Right lobe of liver (tissue), 4 donors: ENCODE measurements around the gene ITGB1.

Source experiments
- POLR2A ChIP-seq: fragments of 450-650 bp; IDR thresholded peaks from one replicate; pipeline ENCODE4 v1.6.1; 2017; ENCODE audit warnings: antibody characterized with exemption, mild to moderate bottlenecking
- TF ChIP-seq, protein P1 (sequence below), 4 donors: fragments of 200-600 bp in 3 of 4; fragments of 450-650 bp in 1 of 4; IDR thresholded peaks; one replicate each; pipeline versions ENCODE4 v1.5.1 to v1.8.0; 2016 to 2022; ENCODE audit warnings: antibody characterized with exemption in 4 of 4, mild to moderate bottlenecking in 2 of 4
- donor health status: DM: no; HTN: no; CAD: no.
- donor health status: DM: no; HTN: no; CAD: no.
- donor health status: DM: no; HTN: yes; CAD: no.

- TF ChIP-seq, protein P1, sequence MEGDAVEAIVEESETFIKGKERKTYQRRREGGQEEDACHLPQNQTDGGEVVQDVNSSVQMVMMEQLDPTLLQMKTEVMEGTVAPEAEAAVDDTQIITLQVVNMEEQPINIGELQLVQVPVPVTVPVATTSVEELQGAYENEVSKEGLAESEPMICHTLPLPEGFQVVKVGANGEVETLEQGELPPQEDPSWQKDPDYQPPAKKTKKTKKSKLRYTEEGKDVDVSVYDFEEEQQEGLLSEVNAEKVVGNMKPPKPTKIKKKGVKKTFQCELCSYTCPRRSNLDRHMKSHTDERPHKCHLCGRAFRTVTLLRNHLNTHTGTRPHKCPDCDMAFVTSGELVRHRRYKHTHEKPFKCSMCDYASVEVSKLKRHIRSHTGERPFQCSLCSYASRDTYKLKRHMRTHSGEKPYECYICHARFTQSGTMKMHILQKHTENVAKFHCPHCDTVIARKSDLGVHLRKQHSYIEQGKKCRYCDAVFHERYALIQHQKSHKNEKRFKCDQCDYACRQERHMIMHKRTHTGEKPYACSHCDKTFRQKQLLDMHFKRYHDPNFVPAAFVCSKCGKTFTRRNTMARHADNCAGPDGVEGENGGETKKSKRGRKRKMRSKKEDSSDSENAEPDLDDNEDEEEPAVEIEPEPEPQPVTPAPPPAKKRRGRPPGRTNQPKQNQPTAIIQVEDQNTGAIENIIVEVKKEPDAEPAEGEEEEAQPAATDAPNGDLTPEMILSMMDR (IDR thresholded peaks at IDR 0.05), result no peak
- TF ChIP-seq POLR2A, result no peak
Measured at GRCh38 chr10:32976338-32976737, 18.3 kb upstream of the ITGB1 start.
